HepG2 (cell line): ENCODE data around the gene DLX5. TPM values are rescaled to one million over a fixed set of nuclear protein-coding genes. Genes with fewer than 3 reads are reported as not detected.

ENCODE experiments used
- ARHGAP35 ChIP-seq: sonication (generic); formaldehyde crosslinking; IDR thresholded peaks from 2 replicates; pipeline ENCODE4 v1.9.0; 2022; ENCODE audit warnings: mild to moderate bottlenecking, inconsistent platforms, moderate library complexity, missing genetic modification reagents, borderline replicate concordance
- ASH2L ChIP-seq: fragments of 300-600, 200-600 bp; sonication (generic); IDR thresholded peaks from 2 replicates; pipeline ENCODE4 v1.7.0; 2017; ENCODE audit warnings: low read depth, mild to moderate bottlenecking, moderate library complexity, mixed read lengths, low read length; ENCODE audit not compliant: insufficient read length
- DMAP1 ChIP-seq: IDR thresholded peaks from 2 replicates; pipeline ENCODE4 v1.6.1; 2016
- ELF4 ChIP-seq: sonication (generic); formaldehyde crosslinking; IDR thresholded peaks from 2 replicates; pipeline ENCODE4 v1.5.0; 2020; ENCODE audit warnings: missing genetic modification reagents, mild to moderate bottlenecking, moderate library complexity, borderline replicate concordance
- ESRRA ChIP-seq: sonication (generic); formaldehyde crosslinking; IDR thresholded peaks from 2 replicates; pipeline ENCODE4 v1.5.1; 2020; ENCODE audit warnings: mild to moderate bottlenecking, low read depth, missing genetic modification reagents
- EZH2 ChIP-seq: conservative IDR thresholded peaks from 2 replicates; pipeline ENCODE4 v1.6.1; 2012; ENCODE audit warnings: mild to moderate bottlenecking, low read depth, low read length, moderate library complexity
- FOXA3 ChIP-seq: IDR thresholded peaks from 2 replicates; pipeline ENCODE4 v1.6.1; 2016; ENCODE audit warnings: missing genetic modification reagents, missing compliant biosample characterization
- HMG20A ChIP-seq: IDR thresholded peaks from 2 replicates; pipeline ENCODE4 v1.6.1; 2016; ENCODE audit warnings: borderline replicate concordance
- HOXA5 ChIP-seq: sonication (generic); formaldehyde crosslinking; IDR thresholded peaks from 2 replicates; pipeline ENCODE4 v1.4.0; 2020; ENCODE audit warnings: missing genetic modification reagents
- KLF6 ChIP-seq: IDR thresholded peaks from 2 replicates; pipeline ENCODE4 v1.8.0; 2016; ENCODE audit warnings: missing biosample characterization, missing genetic modification reagents
- KLF9 ChIP-seq: IDR thresholded peaks from 2 replicates; pipeline ENCODE4 v1.6.1; 2016; ENCODE audit warnings: low read depth
- MATR3 ChIP-seq: sonication (generic); formaldehyde crosslinking; IDR thresholded peaks from 2 replicates; pipeline ENCODE4 v1.4.0; 2020; ENCODE audit warnings: missing genetic modification reagents
- MAX ChIP-seq: IDR thresholded peaks from 2 replicates; pipeline ENCODE4 v1.6.1; 2012; ENCODE audit warnings: inconsistent platforms
- NCOR1 ChIP-seq: fragments of 200-600 bp; sonication (generic); IDR thresholded peaks from 2 replicates; pipeline ENCODE4 v1.7.0; 2017; ENCODE audit warnings: antibody characterized with exemption, low read length, borderline replicate concordance
- PRPF4 ChIP-seq: fragments of 200-400 bp; formaldehyde crosslinking; IDR thresholded peaks from 2 replicates; pipeline ENCODE4 v1.6.1; 2016; ENCODE audit warnings: low read length, low read depth; ENCODE audit not compliant: poor library complexity, severe bottlenecking
- SP1 ChIP-seq, 2 experiments: fragments of 450-650 bp in 1 of 2; sonication (generic) in 1 of 2; formaldehyde crosslinking in 1 of 2; IDR thresholded peaks; 2 replicates each; pipeline versions ENCODE4 v1.4.0 to v1.6.1; 2016 to 2020; ENCODE audit warnings: missing genetic modification reagents in 1 of 2
- SRSF9 ChIP-seq: fragments of 200-400 bp; formaldehyde crosslinking; IDR thresholded peaks from 2 replicates; pipeline ENCODE4 v1.6.1; 2018; ENCODE audit warnings: borderline replicate concordance, mild to moderate bottlenecking, low read depth, low read length; ENCODE audit not compliant: insufficient read depth, poor library complexity, severe bottlenecking
- SRY ChIP-seq: sonication (generic); formaldehyde crosslinking; IDR thresholded peaks from 2 replicates; pipeline ENCODE4 v1.8.0; 2022; ENCODE audit warnings: mild to moderate bottlenecking, missing genetic modification reagents
- SSRP1 ChIP-seq: IDR thresholded peaks from 2 replicates; pipeline ENCODE4 v1.6.1; 2016; ENCODE audit warnings: control low read depth
- TBL1XR1 ChIP-seq: fragments of 150-350 bp; IDR thresholded peaks from 2 replicates; pipeline ENCODE4 v1.6.1; 2014; ENCODE audit warnings: borderline replicate concordance, low read length; ENCODE audit not compliant: partially characterized antibody
- TERF1 ChIP-seq: sonication (generic); formaldehyde crosslinking; IDR thresholded peaks from 2 replicates; pipeline ENCODE4 v1.8.0; 2022; ENCODE audit warnings: mild to moderate bottlenecking, missing genetic modification reagents, moderate library complexity
- TFDP1 ChIP-seq: IDR thresholded peaks from 2 replicates; pipeline ENCODE4 v1.6.1; 2016; ENCODE audit warnings: missing compliant biosample characterization, missing genetic modification reagents, borderline replicate concordance
- THAP11 ChIP-seq: IDR thresholded peaks from 2 replicates; pipeline ENCODE4 v1.6.1; 2016; ENCODE audit warnings: missing biosample characterization, missing genetic modification reagents
- ZEB1 ChIP-seq: IDR thresholded peaks from 2 replicates; pipeline ENCODE4 v1.6.1; 2012; ENCODE audit warnings: mild to moderate bottlenecking, low read depth, inconsistent platforms; ENCODE audit not compliant: insufficient replicate concordance
- ZFP37 ChIP-seq: sonication (generic); formaldehyde crosslinking; IDR thresholded peaks from 2 replicates; pipeline ENCODE4 v1.4.0; 2020; ENCODE audit warnings: missing genetic modification reagents, borderline replicate concordance
- ZMYM4 ChIP-seq: sonication (generic); formaldehyde crosslinking; IDR thresholded peaks from 2 replicates; pipeline ENCODE4 v1.8.1; 2023; ENCODE audit warnings: mild to moderate bottlenecking, missing genetic modification reagents
- ZNF12 ChIP-seq: sonication (generic); formaldehyde crosslinking; IDR thresholded peaks from 2 replicates; pipeline ENCODE4 v1.5.0; 2020; ENCODE audit warnings: missing genetic modification reagents
- ZNF230 ChIP-seq: sonication (generic); formaldehyde crosslinking; IDR thresholded peaks from 2 replicates; pipeline ENCODE4 v1.4.0; 2020; ENCODE audit warnings: mild to moderate bottlenecking, missing genetic modification reagents
- ZNF232 ChIP-seq: sonication (generic); formaldehyde crosslinking; IDR thresholded peaks from 2 replicates; pipeline ENCODE4 v1.4.0; 2020; ENCODE audit warnings: missing genetic modification reagents, borderline replicate concordance
- ZNF446 ChIP-seq: sonication (generic); formaldehyde crosslinking; IDR thresholded peaks from 2 replicates; pipeline ENCODE4 v1.5.0; 2020; ENCODE audit warnings: mild to moderate bottlenecking, missing genetic modification reagents
- polyA plus RNA-seq, 8 experiments: library from polyadenylated mRNA; depleted of rRNA in 3 of 8; stranded (reverse) in 7 of 8; unstranded in 1 of 8; fragments of >200 nt; fragmentation: Illumina TruSeq in 4 of 8; extraction: Trizol in 4 of 8; gene quantifications; 2 replicates each; pipeline versions ENCODE4 v1.2.1 to v1.2.3, GENCODE V29; 2011 to 2016; ENCODE audit warnings: low read depth in 4 of 8, missing spikeins in 1 of 8, mixed read lengths in 1 of 8; ENCODE audit not compliant: insufficient read depth in 1 of 8
- total RNA-seq, 5 experiments: library from RNA; depleted of rRNA; stranded (reverse); fragments of >200 nt; fragmentation: Illumina TruSeq; extraction: Trizol; gene quantifications; 2 replicates each; pipeline ENCODE4 v1.2.3, GENCODE V29; 2016; ENCODE audit warnings: low read depth in 1 of 5

Gene DLX5
- total and polyA plus RNA-seq, 2 of the 13 experiments (the other 11 are each of a cell fraction or from before 2014, with no cell fraction given), result not detected

GRCh38 chr7:97005183-97006054, 19.2 kb downstream of the DLX5 start, which contains the start of gene DLX6 (continued):
- TF ChIP-seq NCOR1 (no peak), HOXA5 (CRISPR knock-in tag) (no peak), ZNF12 (CRISPR knock-in tag) (0 out of 2 replicates have a peak, but pooled peaks have one; percentile 25), SP1 (IDR thresholded peaks at IDR 0.05) (no peak), SP1 (CRISPR knock-in tag; IDR thresholded peaks at IDR 0.05) (no peak), ZNF230 (CRISPR knock-in tag) (no peak), DMAP1 (CRISPR knock-in tag) (0 out of 2 replicates have a peak, but pooled peaks have one; percentile 31), SSRP1 (no peak), TBL1XR1 (peak; percentile 15), PRPF4 (no peak), THAP11 (CRISPR knock-in tag) (peak; percentile 51; the same call in 1 of the 2 replicates), MAX (peak; percentile 66), TERF1 (no peak), FOXA3 (no peak), ELF4 (CRISPR knock-in tag) (no peak), HMG20A (CRISPR knock-in tag) (no peak), KLF9 (CRISPR knock-in tag) (no peak), ZMYM4 (CRISPR knock-in tag) (peak; percentile 87), KLF6 (peak; percentile 69; the same call in 1 of the 2 replicates), ZEB1 (no peak), ZFP37 (no peak), TFDP1 (CRISPR knock-in tag) (peak; percentile 54; the same call in 1 of the 2 replicates), MATR3 (CRISPR knock-in tag) (no peak), SRSF9 (no peak), SRY (CRISPR knock-in tag) (0 out of 2 replicates have a peak, but pooled peaks have one; percentile 62), ASH2L (peak; percentile 53), ESRRA (0 out of 2 replicates have a peak, but pooled peaks have one; percentile 31), ZNF232 (0 out of 2 replicates have a peak, but pooled peaks have one; percentile 55), ARHGAP35 (CRISPR knock-in tag) (no peak), EZH2 (no peak), ZNF446 (no peak)
